OCI-LY3 (cell line): ENCODE data around the gene SLC43A2.

ENCODE experiments used
- CTCF ChIP-seq: fragments of 200-600, 300-600 bp; sonication (generic); IDR thresholded peaks from 2 replicates; pipeline ENCODE4 v1.5.1; 2014; ENCODE audit warnings: antibody characterized with exemption, low read length, low read depth
- EZH2phosphoT487 ChIP-seq: fragments of 200-600 bp; shearing (Covaris generic); IDR thresholded peaks from 2 replicates; pipeline ENCODE4 v1.6.1; 2018; ENCODE audit warnings: antibody characterized with exemption, mixed run types, low read depth

DNA sequence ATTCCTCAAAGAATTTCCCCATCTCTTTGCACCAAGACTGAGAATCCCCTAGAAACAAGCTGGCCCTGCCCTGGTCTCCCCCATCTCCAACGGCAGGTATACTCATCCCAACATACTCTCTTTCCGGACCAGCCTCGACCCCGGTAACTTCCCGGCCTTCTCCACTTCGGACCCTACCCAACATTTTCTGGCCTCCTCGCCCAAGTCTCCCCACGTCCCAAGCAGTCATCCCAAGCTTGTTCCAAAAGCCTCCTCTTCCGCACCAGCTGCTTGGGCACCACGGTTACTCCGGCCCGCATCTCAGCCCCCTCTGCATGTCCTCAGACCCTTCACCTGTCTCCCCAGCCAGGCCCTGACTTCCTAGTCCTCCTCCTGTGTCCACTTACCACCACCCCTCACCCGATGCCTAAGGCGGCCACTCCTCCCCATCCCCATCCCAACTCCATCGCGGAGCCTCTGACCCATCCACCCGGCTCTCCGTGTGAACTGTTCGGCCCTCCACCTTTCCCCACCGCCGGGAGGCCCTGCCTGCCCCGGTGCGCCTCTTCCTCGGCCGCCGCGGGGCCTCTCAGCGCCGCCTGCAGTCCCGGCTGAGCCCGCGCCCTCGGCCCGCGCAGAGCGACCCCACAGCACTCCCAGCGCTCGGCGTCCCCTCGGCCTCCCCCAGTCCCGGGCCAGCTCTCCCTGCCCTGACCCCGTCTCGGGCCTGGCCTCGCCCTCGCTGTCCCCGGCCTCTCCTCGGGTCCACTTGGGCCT is 67.0 kb downstream of the SLC43A2 start:
- TF ChIP-seq CTCF (peak; percentile 29), EZH2phosphoT487 (no peak)
